NCI-H1417 (cell line): Measurements from ENCODE around the gene OR5D13.

Experiments
- DNase-seq, 3 experiments: peaks; one replicate each; lab custom pipeline; 2025; lab: John Stamatoyannopoulos, UW

Gene OR5D13, protein sequence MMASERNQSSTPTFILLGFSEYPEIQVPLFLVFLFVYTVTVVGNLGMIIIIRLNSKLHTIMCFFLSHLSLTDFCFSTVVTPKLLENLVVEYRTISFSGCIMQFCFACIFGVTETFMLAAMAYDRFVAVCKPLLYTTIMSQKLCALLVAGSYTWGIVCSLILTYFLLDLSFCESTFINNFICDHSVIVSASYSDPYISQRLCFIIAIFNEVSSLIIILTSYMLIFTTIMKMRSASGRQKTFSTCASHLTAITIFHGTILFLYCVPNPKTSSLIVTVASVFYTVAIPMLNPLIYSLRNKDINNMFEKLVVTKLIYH

DNA sequence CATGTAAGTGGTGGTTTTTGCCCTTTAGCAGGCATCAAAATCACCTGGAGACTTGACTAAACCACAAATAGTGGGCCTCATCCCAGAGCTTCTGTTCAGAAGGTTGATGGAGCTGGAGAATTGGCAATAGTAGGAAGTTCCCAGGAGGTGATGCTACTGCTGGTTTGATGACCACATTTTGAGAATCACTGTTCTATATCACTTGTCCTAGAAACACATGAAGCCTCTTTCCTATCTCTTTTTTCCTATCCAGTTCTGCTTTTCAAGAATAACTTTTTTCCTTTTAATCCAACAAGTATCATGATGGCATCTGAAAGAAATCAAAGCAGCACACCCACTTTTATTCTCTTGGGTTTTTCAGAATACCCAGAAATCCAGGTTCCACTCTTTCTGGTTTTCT is at the start of gene OR5D13:
Gene OR5D13, plus strand, starts transcription at position 301 of the 400 bp plus-strand sequence. Its CDS starts 0 bp downstream, at position 301.
- DNase-seq = no peak

DNA sequence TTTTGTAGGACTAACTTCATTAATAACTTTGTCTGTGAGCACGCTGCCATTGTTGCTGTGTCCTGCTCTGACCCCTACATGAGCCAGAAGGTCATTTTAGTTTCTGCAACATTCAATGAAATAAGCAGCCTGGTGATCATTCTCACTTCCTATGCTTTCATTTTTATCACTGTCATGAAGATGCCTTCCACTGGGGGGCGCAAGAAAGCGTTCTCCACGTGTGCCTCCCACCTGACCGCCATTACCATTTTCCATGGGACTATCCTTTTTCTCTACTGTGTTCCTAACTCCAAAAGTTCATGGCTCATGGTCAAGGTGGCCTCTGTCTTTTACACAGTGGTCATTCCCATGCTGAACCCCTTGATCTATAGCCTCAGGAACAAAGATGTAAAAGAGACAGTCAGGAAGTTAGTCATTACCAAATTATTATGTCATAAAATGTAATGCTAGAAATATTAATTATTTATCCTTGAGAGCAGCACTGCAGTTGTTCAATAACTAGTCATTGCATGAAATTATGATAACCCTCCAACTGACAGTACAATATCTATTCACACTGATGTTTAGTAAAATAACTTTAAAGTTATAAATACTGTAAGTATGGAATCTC is 46.4 kb upstream of the OR5D13 start:
- DNase-seq = no peak

DNA sequence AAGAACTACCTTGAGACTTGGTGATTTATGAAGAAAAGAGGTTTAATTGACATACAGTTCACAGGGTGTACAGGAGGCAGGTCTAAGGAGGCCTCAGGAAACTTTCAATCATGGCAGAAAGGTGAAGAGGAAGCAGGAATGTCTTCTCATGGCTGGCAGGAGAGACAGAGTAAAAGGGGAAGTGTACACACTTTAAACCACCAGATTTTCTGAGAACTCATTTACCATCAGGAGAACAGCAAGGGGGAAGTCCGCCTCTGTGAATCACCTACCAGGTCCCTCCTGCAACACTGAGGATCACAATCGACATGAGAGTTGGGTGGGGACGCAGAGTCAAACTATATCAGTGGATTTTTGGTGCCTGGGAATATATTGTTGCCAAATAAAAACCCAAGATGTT is 40.3 kb upstream of the OR5D13 start:
- no peak for DNase-seq

DNA sequence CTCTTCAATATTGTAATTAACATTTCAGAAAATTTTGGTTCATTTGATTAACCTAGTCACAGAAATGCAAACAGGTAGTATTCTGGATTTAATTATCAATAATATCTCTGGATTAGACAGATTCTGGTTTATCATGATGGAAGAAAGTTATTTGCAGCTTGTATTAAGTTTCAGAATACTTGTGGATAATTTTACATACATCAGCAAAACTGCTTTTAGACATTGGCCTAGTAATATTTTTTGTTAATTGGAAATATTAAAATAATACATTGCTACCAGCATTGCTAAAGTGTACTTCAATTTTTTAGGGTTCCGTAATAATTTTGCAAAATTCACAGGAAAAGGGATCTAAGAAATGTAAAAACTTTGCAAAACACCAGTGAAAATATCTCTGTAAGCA is 18.4 kb downstream of the OR5D13 start:
- no peak for DNase-seq

DNA sequence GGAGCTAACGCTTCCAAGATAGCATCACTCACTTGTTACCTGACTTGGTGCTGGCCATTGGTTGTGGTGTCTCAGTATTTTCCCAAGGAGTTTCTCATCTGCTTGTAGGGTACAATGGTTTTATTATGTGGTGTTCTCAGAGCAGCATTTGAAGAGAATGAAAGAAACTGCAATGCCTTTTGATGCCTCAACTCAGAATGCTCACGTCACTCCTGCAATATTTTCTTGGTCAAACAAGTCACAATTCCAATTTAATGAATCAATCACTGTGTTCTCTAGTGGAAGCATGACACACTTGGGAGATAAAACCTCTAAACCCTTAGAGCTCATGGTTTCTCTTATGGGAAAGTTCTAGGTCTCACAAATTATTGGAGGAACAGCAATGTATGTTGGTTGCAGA is 20.1 kb downstream of the OR5D13 start:
- no peak for DNase-seq

- DNase-seq = no peak
Observed at GRCh38 chr11:55795256-55795655, 22.0 kb downstream of the OR5D13 start, which contains the start of gene OR5D14. Gene OR5D14 (plus strand): TSS chr11:55795556. CDS start chr11:55795556, 0 bp downstream.

GRCh38 chr11:55806248-55806647 is 33.0 kb downstream of the OR5D13 start:
- DNase-seq = no peak

- DNase-seq = no peak
Observed at GRCh38 chr11:55811067-55811466, 37.8 kb downstream of the OR5D13 start, which contains the start of gene OR5L1. Gene OR5L1 (plus strand): TSS chr11:55811367. CDS start chr11:55811467, 100 bp downstream.

DNA sequence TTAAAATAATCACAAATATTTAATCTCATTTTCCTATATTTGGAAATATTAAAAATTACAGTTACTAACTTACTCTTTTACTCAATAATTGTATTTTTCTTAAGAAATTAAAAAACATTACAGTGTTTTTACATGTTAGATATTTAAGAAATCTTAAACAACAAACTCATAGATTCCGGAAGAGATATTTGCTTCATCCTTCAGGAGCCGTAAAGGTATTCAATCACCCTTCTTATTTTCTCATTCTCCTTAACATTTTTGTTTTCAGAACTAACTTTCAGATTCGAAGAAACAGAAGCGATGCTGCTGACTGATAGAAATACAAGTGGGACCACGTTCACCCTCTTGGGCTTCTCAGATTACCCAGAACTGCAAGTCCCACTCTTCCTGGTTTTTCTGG is 46.1 kb downstream of the OR5D13 start, which contains the start of gene OR5D18:
Gene OR5D18, plus strand, starts transcription at position 301 of the 400 bp plus-strand sequence. Its CDS starts 0 bp downstream, at position 301.
- DNase-seq = no peak
